KOPT-K1 (cell line): ENCODE measurements around the gene LEUTX.

Experiments used
- H3K27ac ChIP-seq: fragments of 200-600 bp; sonication (generic); 2 replicates; pipeline ENCODE4 v1.5.1; 2016; ENCODE audit warnings: antibody characterized with exemption, mild to moderate bottlenecking, low read depth, low read length; ENCODE audit not compliant: poor library complexity, severe bottlenecking
- H3K36me3 ChIP-seq: fragments of 200-600 bp; sonication (generic); 2 replicates; pipeline ENCODE4 v1.5.1; 2017; ENCODE audit warnings: antibody characterized with exemption, mild to moderate bottlenecking, low read length, moderate library complexity; ENCODE audit not compliant: insufficient read depth
- H3K9me3 ChIP-seq: fragments of 200-600 bp; sonication (generic); 2 replicates; pipeline ENCODE4 v1.5.1; 2017; ENCODE audit warnings: antibody characterized with exemption, low read length, mild to moderate bottlenecking; ENCODE audit not compliant: insufficient read depth, poor library complexity, severe bottlenecking

LEUTX gene

DNA sequence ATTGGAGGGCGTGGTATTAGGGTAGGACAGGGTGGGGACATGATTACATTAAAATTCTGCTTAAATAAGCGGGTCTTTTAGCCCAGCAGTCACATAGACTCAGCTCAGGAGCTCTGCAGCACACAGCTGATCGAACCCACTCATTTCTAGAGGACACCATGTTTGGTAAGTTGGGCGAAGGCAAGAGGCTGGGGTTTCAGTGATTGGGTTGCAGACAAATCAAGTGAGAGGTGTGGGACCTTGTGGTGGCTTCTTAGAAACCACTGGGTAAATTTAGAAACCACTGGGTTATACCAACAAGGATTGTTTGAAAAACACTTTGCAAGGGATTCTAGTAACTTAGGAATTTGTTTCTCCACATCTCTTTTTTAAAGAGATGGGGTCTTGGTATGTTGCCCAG, at the start of gene LEUTX:
TSS of gene LEUTX (plus strand) at position 92 of the 400 bp plus-strand sequence. CDS start at position 159, 67 bp downstream.
- peaks cover 3% of the 10 kb centered on the region for H3K9me3 ChIP-seq
- H3K27ac ChIP-seq, result no peak within 1 kb of the TSS
- no peaks in the 10 kb centered on the region for H3K36me3 ChIP-seq

DNA sequence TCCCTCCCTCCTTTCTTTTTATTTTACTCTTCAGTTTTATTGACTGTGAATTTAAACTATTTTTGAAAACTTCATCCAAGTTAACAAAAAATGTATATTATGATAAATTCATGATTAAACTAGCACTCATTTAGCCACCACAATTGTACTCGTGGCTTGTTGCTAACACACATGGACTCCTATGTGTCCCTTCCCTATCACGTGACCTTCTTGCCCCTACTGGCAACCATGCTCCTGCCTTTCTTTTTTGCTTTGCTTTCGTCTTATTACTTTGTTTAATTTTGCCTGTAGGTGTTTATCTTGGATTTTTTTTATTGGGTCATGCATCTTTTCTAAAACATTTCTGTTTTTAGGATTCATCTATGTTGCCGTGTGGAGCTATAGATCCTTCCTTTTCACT, 49.1 kb upstream of the LEUTX start:
- no peak overlapping the region for H3K27ac ChIP-seq
- no peaks in the 10 kb centered on the region for H3K9me3 ChIP-seq
- H3K36me3 ChIP-seq, result no peaks in the 10 kb centered on the region

DNA sequence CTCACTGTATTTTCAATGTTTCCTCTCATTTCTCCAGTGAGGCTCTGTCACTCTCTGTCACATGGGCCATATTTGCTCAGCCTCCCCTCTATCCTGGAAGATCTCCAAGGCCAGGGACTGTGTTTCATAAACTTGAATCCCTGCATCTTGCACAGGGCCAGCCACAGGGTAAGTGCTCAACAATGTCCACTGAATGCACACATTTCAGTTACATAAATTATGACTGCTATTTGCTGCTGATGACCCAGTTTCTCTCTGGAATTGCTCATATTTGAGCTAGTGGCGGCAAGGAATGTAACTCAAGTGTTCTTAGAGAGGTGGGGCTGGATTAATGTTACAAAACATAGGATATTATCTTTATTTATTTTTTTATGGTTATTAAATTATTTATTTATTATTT, 47.0 kb upstream of the LEUTX start:
- Histone ChIP-seq H3K9me3 (no peaks in the 10 kb centered on the region), H3K36me3 (no peaks in the 10 kb centered on the region), H3K27ac (no peak overlapping the region)

DNA sequence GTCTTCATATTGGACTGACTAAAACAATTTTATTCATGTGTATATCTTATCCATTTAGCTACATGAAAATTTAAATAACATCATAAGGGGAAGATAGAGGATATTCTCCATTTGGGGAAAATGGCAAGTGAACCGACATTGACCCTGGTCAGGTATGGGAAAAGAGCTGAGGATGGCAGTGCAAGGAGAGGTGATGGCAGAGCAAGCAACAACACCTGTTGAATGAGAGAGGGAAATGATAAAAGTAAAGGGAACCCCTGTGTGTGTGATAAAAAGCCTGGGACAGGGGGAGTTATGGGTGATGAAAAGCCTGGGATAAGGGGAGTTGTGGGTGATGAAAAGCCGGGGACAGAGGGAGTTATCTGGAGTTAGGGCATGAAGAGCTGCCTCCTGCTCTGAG, 44.8 kb upstream of the LEUTX start:
- Histone ChIP-seq H3K27ac (no peak overlapping the region), H3K9me3 (no peaks in the 10 kb centered on the region), H3K36me3 (no peaks in the 10 kb centered on the region)

GRCh38 chr19:39735688-39736087, 43.0 kb upstream of the LEUTX start:
- Histone ChIP-seq H3K9me3 (no peaks in the 10 kb centered on the region), H3K27ac (no peak overlapping the region), H3K36me3 (no peaks in the 10 kb centered on the region)

GRCh38 chr19:39736088-39736487, 42.6 kb upstream of the LEUTX start:
- no peak overlapping the region for H3K27ac ChIP-seq
- no peaks in the 10 kb centered on the region for H3K36me3 ChIP-seq
- no peaks in the 10 kb centered on the region for H3K9me3 ChIP-seq

DNA sequence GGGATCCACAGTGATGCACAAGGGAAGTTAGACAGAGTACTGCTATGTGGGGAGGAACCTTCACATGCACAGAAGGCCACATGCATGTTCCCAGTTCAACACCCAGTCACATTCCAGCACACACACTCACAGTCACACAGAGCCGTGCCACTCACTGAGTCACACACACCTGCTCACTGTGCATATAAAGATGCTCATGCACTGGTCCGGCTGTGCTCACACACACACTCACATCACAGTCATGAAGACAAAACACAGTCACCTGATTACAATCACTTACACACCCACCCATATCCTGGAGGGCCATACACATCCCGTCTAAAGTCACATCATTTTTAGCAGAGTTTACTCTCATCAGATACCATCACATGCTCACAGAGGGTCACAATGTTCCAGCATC, 41.3 kb upstream of the LEUTX start:
- Histone ChIP-seq H3K9me3 (no peaks in the 10 kb centered on the region), H3K36me3 (no peaks in the 10 kb centered on the region), H3K27ac (no peak overlapping the region)

DNA sequence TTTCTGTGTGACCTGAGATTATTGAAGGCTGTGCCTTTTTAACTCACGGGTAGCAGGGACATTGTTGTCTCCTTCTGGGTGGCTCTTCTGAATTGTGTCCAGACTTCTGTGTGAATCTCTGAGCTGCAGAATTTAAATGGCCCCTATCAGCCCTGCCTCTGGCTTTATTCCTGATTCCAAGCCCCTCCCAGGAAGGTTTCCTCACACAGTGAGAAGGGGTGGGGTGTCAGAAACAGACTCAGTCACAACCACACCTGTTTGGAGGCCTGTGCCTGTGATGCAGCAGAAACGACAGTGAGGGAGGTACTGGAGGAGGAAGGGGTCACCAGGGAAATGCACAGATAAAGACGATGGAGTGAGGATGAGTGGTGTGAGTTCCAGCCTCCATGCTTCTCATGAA, 40.8 kb upstream of the LEUTX start, which contains the start of gene CLC:
TSS of gene CLC (minus strand) at position 139 of the 400 bp plus-strand sequence. CDS start at position 62, 77 bp downstream.
- no peaks in the 10 kb centered on the region for H3K36me3 ChIP-seq
- H3K9me3 ChIP-seq, result no peaks in the 10 kb centered on the region
- no peak within 1 kb of the TSS for H3K27ac ChIP-seq

DNA sequence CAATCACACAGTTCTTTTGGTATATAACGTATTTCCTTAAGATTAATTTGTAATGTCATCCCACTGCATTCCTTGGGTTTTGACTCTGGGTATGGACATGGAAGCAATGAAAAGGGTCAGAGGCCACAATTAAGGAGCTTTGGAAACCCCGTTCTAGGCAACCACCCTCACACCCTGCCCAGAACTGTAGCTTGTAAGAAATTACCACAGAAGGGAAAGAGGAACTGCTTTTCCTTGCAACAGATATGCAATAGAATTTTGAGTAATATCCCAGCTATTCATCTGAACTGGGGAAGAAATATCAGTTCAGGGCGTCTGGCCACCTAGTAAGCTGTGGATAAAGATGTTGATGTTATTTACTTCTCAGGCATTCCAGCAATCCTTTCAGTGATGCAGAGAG, 39.8 kb upstream of the LEUTX start:
- no peaks in the 10 kb centered on the region for H3K36me3 ChIP-seq
- H3K27ac ChIP-seq, result no peak overlapping the region
- no peaks in the 10 kb centered on the region for H3K9me3 ChIP-seq

DNA sequence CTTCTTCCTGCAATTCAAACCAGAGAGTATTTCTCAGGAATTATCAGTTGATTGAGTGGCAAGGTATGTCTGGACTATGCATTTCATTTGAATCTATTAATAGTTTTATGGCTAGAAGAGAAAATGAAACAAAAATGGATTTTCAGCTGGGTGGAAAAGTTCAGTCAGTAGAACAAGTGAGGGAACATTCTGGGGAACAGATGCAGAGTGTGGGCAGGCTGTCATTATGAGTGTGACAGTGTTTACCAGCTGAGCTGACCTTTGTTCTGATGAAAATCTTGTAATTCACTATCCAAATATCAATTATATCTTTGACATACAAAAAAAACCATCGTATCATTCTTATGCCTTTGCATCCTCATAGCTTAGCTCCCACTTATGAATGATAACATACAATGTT, 38.3 kb upstream of the LEUTX start:
- H3K27ac ChIP-seq, result no peak overlapping the region
- H3K9me3 ChIP-seq, result no peaks in the 10 kb centered on the region
- H3K36me3 ChIP-seq, result no peaks in the 10 kb centered on the region

DNA sequence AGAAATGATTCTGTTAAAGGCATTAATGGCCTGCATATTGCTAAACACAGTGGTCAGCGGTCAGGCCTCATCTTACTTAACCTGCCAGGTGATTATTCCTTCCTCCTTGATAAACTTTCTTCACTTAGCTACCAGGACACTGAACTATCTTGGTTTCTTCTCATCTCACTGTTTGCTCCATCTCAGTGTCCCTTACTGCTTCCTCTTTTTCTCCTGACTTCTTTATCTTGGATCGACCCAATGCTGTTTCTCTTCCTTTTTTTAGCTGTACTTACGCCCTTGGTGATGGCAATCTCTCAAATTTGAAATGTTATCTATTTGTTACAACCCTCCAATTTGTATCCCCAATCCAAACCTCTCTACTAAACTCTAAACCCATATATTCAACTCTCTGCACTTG, 33.0 kb upstream of the LEUTX start:
- no peak overlapping the region for H3K27ac ChIP-seq
- no peaks in the 10 kb centered on the region for H3K36me3 ChIP-seq
- H3K9me3 ChIP-seq, result no peaks in the 10 kb centered on the region

GRCh38 chr19:39746836-39747529, 31.7 kb upstream of the LEUTX start:
- no peaks in the 10 kb centered on the region for H3K36me3 ChIP-seq
- H3K27ac ChIP-seq, result no peak overlapping the region
- no peaks in the 10 kb centered on the region for H3K9me3 ChIP-seq

DNA sequence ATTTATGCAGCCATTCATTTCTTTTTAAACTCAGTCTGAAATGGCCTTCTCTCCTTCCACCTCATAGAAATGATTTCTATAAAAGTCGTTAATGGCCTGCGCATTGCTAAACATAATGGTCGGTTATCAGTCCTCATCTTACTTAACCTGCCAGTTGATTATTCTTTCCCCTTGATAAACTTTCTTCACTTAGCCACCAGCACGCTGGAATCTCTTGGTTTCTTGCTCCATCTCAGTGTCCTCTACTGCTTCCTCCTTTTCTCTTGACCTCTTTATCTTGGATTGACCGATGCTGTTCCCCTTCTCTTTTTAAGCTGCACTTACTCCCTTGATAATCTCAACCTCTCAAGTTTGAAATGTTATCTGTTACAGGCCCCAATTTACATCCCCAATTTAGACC, 28.7 kb upstream of the LEUTX start:
- no peaks in the 10 kb centered on the region for H3K36me3 ChIP-seq
- no peak overlapping the region for H3K27ac ChIP-seq
- H3K9me3 ChIP-seq, result no peaks in the 10 kb centered on the region

- Histone ChIP-seq H3K36me3 (no peaks in the 10 kb centered on the region), H3K9me3 (no peaks in the 10 kb centered on the region), H3K27ac (no peak overlapping the region)
These were observed 26.3 kb upstream of the LEUTX start for GRCh38 chr19:39752390-39752789.

- Histone ChIP-seq H3K27ac (no peak overlapping the region), H3K9me3 (no peaks in the 10 kb centered on the region), H3K36me3 (no peaks in the 10 kb centered on the region)
These were observed 25.9 kb upstream of the LEUTX start for GRCh38 chr19:39752795-39753194.

- Histone ChIP-seq H3K9me3 (no peaks in the 10 kb centered on the region), H3K36me3 (no peaks in the 10 kb centered on the region), H3K27ac (no peak overlapping the region)
These were observed 24.1 kb upstream of the LEUTX start for GRCh38 chr19:39754544-39754943.
